WTC11 (cell line): ENCODE measurements around the gene NDOR1. TPM values are rescaled to one million over a fixed set of nuclear protein-coding genes. Genes with fewer than 3 reads are reported as not detected.

Experiments used
- ATAC-seq: fragments of 200-7000 bp; cut with Tn5 transposase; 2 replicates; pipeline ENCODE4 v1.10.0; 2021; ENCODE audit warnings: mild to moderate bottlenecking, moderate library complexity
- CTCF ChIA-PET: fragments of 300-600 bp; sonication (Branson Sonifier 250); formaldehyde crosslinking; loops from one replicate; lab custom pipeline; 2021; ENCODE audit warnings: antibody characterized with exemption; lab: Charles Lee
- POLR2A ChIA-PET: fragments of 350-600 bp; sonication (Branson Sonifier 250); formaldehyde crosslinking; loops from one replicate; lab custom pipeline; 2021; ENCODE audit warnings: antibody characterized with exemption; lab: Charles Lee
- DNase-seq: peaks from one replicate; pipeline ENCODE4 v3.0.0; 2021; ENCODE audit warnings: low spot score
- H3K27ac Mint-ChIP-seq: 2 replicates; pipeline ENCODE4 v1.8.0; 2021; ENCODE audit warnings: mixed read lengths
- H3K27me3 Mint-ChIP-seq: 2 replicates; pipeline ENCODE4 v1.8.0; 2021; ENCODE audit warnings: low read depth, mild to moderate bottlenecking, moderate library complexity, mixed read lengths
- H3K36me3 Mint-ChIP-seq: 2 replicates; pipeline ENCODE4 v1.8.0; 2021; ENCODE audit warnings: mixed read lengths
- H3K4me1 Mint-ChIP-seq: 2 replicates; pipeline ENCODE4 v1.8.0; 2022; ENCODE audit warnings: mixed read lengths
- H3K4me3 Mint-ChIP-seq: 2 replicates; pipeline ENCODE4 v1.8.0; 2021; ENCODE audit warnings: mild to moderate bottlenecking, moderate library complexity, mixed read lengths
- H3K9me3 Mint-ChIP-seq: 2 replicates; pipeline ENCODE4 v1.8.0; 2021; ENCODE audit warnings: mixed read lengths
- CREB1 ChIP-seq: sonication (generic); formaldehyde crosslinking; IDR thresholded peaks from 2 replicates; pipeline ENCODE4 v1.8.0; 2023; ENCODE audit warnings: mild to moderate bottlenecking, missing genetic modification reagents
- E2F1 ChIP-seq: sonication (generic); formaldehyde crosslinking; IDR thresholded peaks from 2 replicates; pipeline ENCODE4 v1.8.0; 2022; ENCODE audit warnings: mild to moderate bottlenecking, missing genetic modification reagents
- ELF4 ChIP-seq: sonication (generic); formaldehyde crosslinking; IDR thresholded peaks from 2 replicates; pipeline ENCODE4 v1.8.1; 2022; ENCODE audit warnings: low read depth, mild to moderate bottlenecking, moderate library complexity, missing genetic modification reagents
- EMX1 ChIP-seq: fragments of 250-450 bp; sonication (Bioruptor Pico); IDR thresholded peaks from 2 replicates; pipeline ENCODE4 v1.8.0; 2021; ENCODE audit warnings: mild to moderate bottlenecking
- FOXK1 ChIP-seq: sonication (generic); formaldehyde crosslinking; IDR thresholded peaks from 2 replicates; pipeline ENCODE4 v1.8.0; 2022; ENCODE audit warnings: mild to moderate bottlenecking, moderate library complexity, missing genetic modification reagents
- GABPB1 ChIP-seq: sonication (generic); formaldehyde crosslinking; IDR thresholded peaks from 2 replicates; pipeline ENCODE4 v1.8.1; 2023; ENCODE audit warnings: mild to moderate bottlenecking, missing genetic modification reagents
- GRHL2 ChIP-seq: fragments of 250-450 bp; sonication (Bioruptor Pico); IDR thresholded peaks from 2 replicates; pipeline ENCODE4 v1.8.0; 2022; ENCODE audit warnings: mild to moderate bottlenecking, moderate library complexity; ENCODE audit not compliant: insufficient replicate concordance, severe bottlenecking
- HMGXB4 ChIP-seq: sonication (generic); formaldehyde crosslinking; IDR thresholded peaks from 2 replicates; pipeline ENCODE4 v1.8.1; 2023; ENCODE audit warnings: mild to moderate bottlenecking, moderate library complexity, missing genetic modification reagents
- IRF1 ChIP-seq: sonication (generic); formaldehyde crosslinking; IDR thresholded peaks from 2 replicates; pipeline ENCODE4 v1.8.0; 2023; ENCODE audit warnings: missing genetic modification reagents
- PRDM15 ChIP-seq: sonication (generic); formaldehyde crosslinking; IDR thresholded peaks from 2 replicates; pipeline ENCODE4 v1.8.0; 2022; ENCODE audit warnings: missing genetic modification reagents
- PREB ChIP-seq: sonication (generic); formaldehyde crosslinking; IDR thresholded peaks from 2 replicates; pipeline ENCODE4 v1.8.1; 2022; ENCODE audit warnings: mild to moderate bottlenecking, missing genetic modification reagents, moderate library complexity, borderline replicate concordance
- STAT6 ChIP-seq: sonication (generic); formaldehyde crosslinking; conservative IDR thresholded peaks from 2 replicates; pipeline ENCODE4 v1.8.1; 2023; ENCODE audit warnings: mild to moderate bottlenecking, low read depth, missing genetic modification reagents, moderate library complexity
- TEAD1 ChIP-seq: sonication (generic); formaldehyde crosslinking; IDR thresholded peaks from 2 replicates; pipeline ENCODE4 v1.8.0; 2022; ENCODE audit warnings: mild to moderate bottlenecking, missing genetic modification reagents
- ZNF121 ChIP-seq: sonication (generic); formaldehyde crosslinking; IDR thresholded peaks from 2 replicates; pipeline ENCODE4 v1.8.0; 2023; ENCODE audit warnings: missing genetic modification reagents
- ZNF396 ChIP-seq: fragments of 250-450 bp; sonication (Bioruptor Pico); IDR thresholded peaks from 2 replicates; pipeline ENCODE4 v1.8.0; 2021; ENCODE audit warnings: mild to moderate bottlenecking, moderate library complexity, borderline replicate concordance
- ZNF416 ChIP-seq: fragments of 250-450 bp; sonication (Bioruptor Pico); IDR thresholded peaks from 2 replicates; pipeline ENCODE4 v1.9.0; 2021; ENCODE audit warnings: mild to moderate bottlenecking, inconsistent platforms
- total RNA-seq: library from RNA; stranded (reverse); gene quantifications from 3 replicates; pipeline ENCODE4 v1.2.3, GENCODE V29; 2021

Gene NDOR1
- total RNA-seq, 1 experiment from 2014 or later: 49.0 TPM

- no peaks in the 10 kb centered on the region; the same call in 1 of the 2 replicates for H3K36me3 Mint-ChIP-seq
- ChIA-PET CTCF (interaction anchor here (0.6 to 3.2 kb wide), 28 partner anchors 9 to 295 kb away, joined by 3 to 24 read pairs (median 5); partner anchors contain the start of genes CYSRT1, EXD3, NDOR1 and NPDC1), POLR2A (interaction anchor here (0.7 to 2.3 kb wide), 7 partner anchors 11 to 51 kb away, joined by 3 to 13 read pairs (median 4); partner anchors contain the start of genes NDOR1, RNF224, TMEM203 and TPRN)
- peaks cover 20% of the 10 kb centered on the region for H3K4me1 Mint-ChIP-seq
- no peaks in the 10 kb centered on the region for H3K9me3 Mint-ChIP-seq
- H3K27me3 Mint-ChIP-seq: no peaks in the 10 kb centered on the region
- no peak for ATAC-seq
- DNase-seq: no peak
- peak overlapping the region; percentile 94; the same call in 1 of the 2 replicates for H3K27ac Mint-ChIP-seq
- TF ChIP-seq ZNF416 (no peak), PRDM15 (CRISPR knock-in tag) (no peak), FOXK1 (CRISPR knock-in tag) (peak; percentile 60; the same call in 1 of the 2 replicates), ZNF396 (CRISPR knock-in tag) (no peak), CREB1 (no peak)
- H3K4me3 Mint-ChIP-seq: peak overlapping the region; percentile 92
These were observed 15.9 kb upstream of the NDOR1 start for GRCh38 chr9:137189297-137190295.

GRCh38 chr9:137190315-137190856 is 15.1 kb upstream of the NDOR1 start:
- peaks cover 24% of the 10 kb centered on the region for H3K4me1 Mint-ChIP-seq
- POLR2A ChIA-PET: interaction anchor here (2.3 kb wide), 1 partner anchor 10 kb away, joined by 13 read pairs; the partner anchor contains the start of gene TPRN
- no peaks in the 10 kb centered on the region; the same call in 1 of the 2 replicates for H3K36me3 Mint-ChIP-seq
- TF ChIP-seq IRF1 (no peak), E2F1 (CRISPR knock-in tag) (no peak), GRHL2 (CRISPR knock-in tag) (no peak), GABPB1 (CRISPR knock-in tag) (no peak), EMX1 (no peak), STAT6 (no peak), TEAD1 (CRISPR knock-in tag) (no peak), CREB1 (no peak), PREB (CRISPR knock-in tag) (no peak), ELF4 (no peak), HMGXB4 (CRISPR knock-in tag) (no peak), ZNF121 (no peak)
- TF ChIP-seq, all 79 proteins: peak for 0
- ATAC-seq (no peak), DNase-seq (no peak)
- no peaks in the 10 kb centered on the region for H3K9me3 Mint-ChIP-seq
- H3K4me3 Mint-ChIP-seq: peak overlapping the region; percentile 55
- peak overlapping the region; percentile 63; the same call in 1 of the 2 replicates for H3K27ac Mint-ChIP-seq
- CTCF ChIA-PET: interaction anchor here (0.6 to 3.2 kb wide), 7 partner anchors 9 to 155 kb away, joined by 3 to 24 read pairs (median 4); partner anchors contain the start of gene RNF224
- H3K27me3 Mint-ChIP-seq: no peaks in the 10 kb centered on the region
